K562 (cell line): Measurements from ENCODE around the gene NKG7. TPM values are rescaled to one million over a fixed set of nuclear protein-coding genes. Genes with fewer than 3 reads are reported as not detected.

Experiments used
- ELF1 ChIP-seq: fragments of 200-800 bp; sonication (Bioruptor generic); IDR thresholded peaks from 2 replicates; pipeline ENCODE4 v1.6.1; 2016; ENCODE audit warnings: missing genetic modification characterization, missing compliant biosample characterization
- ESRRA ChIP-seq: fragments of 450-650 bp; IDR thresholded peaks from 2 replicates; pipeline ENCODE4 v1.6.1; 2014; ENCODE audit warnings: low read depth, mild to moderate bottlenecking, moderate library complexity, borderline replicate concordance
- IRF2 ChIP-seq: sonication (generic); formaldehyde crosslinking; IDR thresholded peaks from 2 replicates; pipeline ENCODE4 v1.8.1; 2022; ENCODE audit warnings: mild to moderate bottlenecking, missing genetic modification reagents
- KDM1A ChIP-seq, 2 experiments: fragments of 450-650 bp; IDR thresholded peaks; 2 replicates each; pipeline ENCODE4 v1.6.1; 2016; ENCODE audit warnings: mild to moderate bottlenecking in 2 of 2
- KLF6 ChIP-seq: fragments of 250-450 bp; sonication (Bioruptor Pico); IDR thresholded peaks from 2 replicates; pipeline ENCODE4 v1.4.0; 2020; ENCODE audit warnings: mild to moderate bottlenecking, moderate library complexity, borderline replicate concordance
- MEF2D ChIP-seq: conservative IDR thresholded peaks from 2 replicates; pipeline ENCODE4 v1.6.1; 2016; ENCODE audit warnings: low read depth, missing genetic modification characterization, missing compliant biosample characterization
- RBM17 ChIP-seq: fragments of 200-400 bp; formaldehyde crosslinking; IDR thresholded peaks from 2 replicates; pipeline ENCODE4 v1.6.1; 2017; ENCODE audit warnings: low read depth, mild to moderate bottlenecking, low read length, borderline replicate concordance
- RCOR1 ChIP-seq, 2 experiments: IDR thresholded peaks; 2 replicates each; pipeline ENCODE4 v1.6.1; 2012; ENCODE audit warnings: low read depth in 2 of 2, low read length in 2 of 2, borderline replicate concordance in 1 of 2, improper control_type of control experiment in 1 of 2
- REST ChIP-seq, 2 experiments: fragments of 450-650 bp; formaldehyde crosslinking in 1 of 2; IDR thresholded peaks; 2 replicates each; pipeline versions ENCODE4 v1.4.0 to v1.6.1; 2014 to 2020; ENCODE audit warnings: mild to moderate bottlenecking in 2 of 2, borderline replicate concordance in 1 of 2, low read depth in 1 of 2
- RHOXF2B ChIP-seq: fragments of 250-450 bp; sonication (Bioruptor Pico); conservative IDR thresholded peaks from 2 replicates; pipeline ENCODE4 v1.5.1; 2021
- RNF2 ChIP-seq: sonication (generic); IDR thresholded peaks from 2 replicates; pipeline ENCODE4 v1.6.1; 2016
- SFPQ ChIP-seq: fragments of 200-400 bp; formaldehyde crosslinking; IDR thresholded peaks from 2 replicates; pipeline ENCODE4 v1.6.1; 2017; ENCODE audit warnings: mild to moderate bottlenecking, low read depth, low read length, moderate library complexity
- ZNF354B ChIP-seq: fragments of 250-450 bp; sonication (Bioruptor Pico); IDR thresholded peaks from 2 replicates; pipeline ENCODE4 v1.4.0; 2020
- ZNF395 ChIP-seq: fragments of 200-800 bp; sonication (Bioruptor generic); IDR thresholded peaks from 2 replicates; pipeline ENCODE4 v1.6.1; 2017; ENCODE audit warnings: missing genetic modification characterization, missing compliant biosample characterization
- ZNF436 ChIP-seq: fragments of 250-450, 450-650 bp; sonication (Bioruptor Pico); formaldehyde crosslinking; IDR thresholded peaks from 2 replicates; pipeline ENCODE4 v1.7.0; 2020; ENCODE audit warnings: mild to moderate bottlenecking
- ZNF511 ChIP-seq: sonication (generic); formaldehyde crosslinking; IDR thresholded peaks from 2 replicates; pipeline ENCODE4 v1.8.0; 2022; ENCODE audit warnings: mild to moderate bottlenecking, missing genetic modification reagents
- polyA plus RNA-seq, 8 experiments: library from polyadenylated mRNA; depleted of rRNA in 4 of 8; stranded (reverse) in 5 of 8; unstranded in 3 of 8; fragments of >200 nt; fragmentation: Nextera tagmentation in 2 of 8; fragmentation: Illumina TruSeq in 1 of 8; extraction: Ambion mirVana in 2 of 8; extraction: Trizol in 1 of 8; gene quantifications; 2 replicates each; pipeline versions ENCODE4 v1.2.1 to v1.2.3, GENCODE V29; 2011 to 2014; ENCODE audit warnings: inconsistent platforms in 1 of 8, missing spikeins in 1 of 8
- total RNA-seq, 7 experiments: library from RNA; depleted of rRNA in 6 of 7; stranded (reverse); fragments of >200 nt in 6 of 7; fragmentation: Illumina TruSeq in 2 of 7; extraction: Trizol in 2 of 7; gene quantifications; 2 replicates each; pipeline versions ENCODE4 v1.2.1 to v1.2.3, GENCODE V29; 2011 to 2021; ENCODE audit warnings: low replicate concordance in 1 of 7

Gene NKG7
- total and polyA plus RNA-seq, 9 of the 15 experiments (the other 6 are each of a cell fraction or from before 2014, with no cell fraction given), result 0.30 to 0.70 (median 0.51) TPM; not detected in 2

- TF ChIP-seq RCOR1 (IDR thresholded peaks at IDR 0.05; ENCODE audit: borderline replicate concordance in 1 of 2, low read depth in 2 of 2, low read length in 2 of 2) (0 out of 4 replicates have a peak, but pooled peaks of 1 of the 2 experiments have one; percentile 7), ZNF354B (CRISPR knock-in tag) (no peak), IRF2 (CRISPR knock-in tag) (no peak), RNF2 (no peak), REST (IDR thresholded peaks at IDR 0.05; ENCODE audit: borderline replicate concordance) (peak; percentile 55), REST (CRISPR knock-in tag; IDR thresholded peaks at IDR 0.05; ENCODE audit: low read depth) (no peak), ESRRA (0 out of 2 replicates have a peak, but pooled peaks have one; percentile 18), ZNF511 (CRISPR knock-in tag) (no peak), KDM1A (IDR thresholded peaks at IDR 0.05) (peak in 1 of 2 experiments; percentile 26; a peak in 1 of 4 replicates), ELF1 (no peak), SFPQ (no peak), KLF6 (CRISPR knock-in tag) (no peak), ZNF436 (CRISPR knock-in tag) (peak; percentile 84), ZNF395 (CRISPR knock-in tag) (no peak), RHOXF2B (no peak), MEF2D (tag) (no peak), RBM17 (no peak)
Observed at GRCh38 chr19:51341976-51342580, 30.4 kb downstream of the NKG7 start, which contains the start of gene VSIG10L (continued).
